Ovary (tissue), 10 donors: ENCODE results near the gene GUK1. TPM values are rescaled to one million over a fixed set of nuclear protein-coding genes. Genes with fewer than 3 reads are reported as not detected.
A peak's percentile ranks its signal among the peaks of the same experiment; 100 is the strongest.

Experiments used
- DNase-seq, 5 donors: peaks; one replicate each; pipeline ENCODE4 v3.0.0-alpha.2; 2019 to 2020
- H3K27ac ChIP-seq, 2 donors: fragments of 200-600 bp; one replicate each; pipeline versions ENCODE4 v1.5.1 to v1.8.0; 2019 to 2022
- H3K27me3 ChIP-seq: fragments of 200-600 bp; one replicate; pipeline ENCODE4 v1.8.0; 2022
- H3K36me3 ChIP-seq: fragments of 200-600 bp; sonication (generic); one replicate; pipeline ENCODE4 v1.5.1; 2019
- H3K4me1 ChIP-seq: one replicate; pipeline ENCODE4 v1.8.1; 2013; ENCODE audit warnings: mild to moderate bottlenecking, moderate library complexity; ENCODE audit not compliant: insufficient read depth
- H3K4me3 ChIP-seq: fragments of 200-600 bp; sonication (generic); one replicate; pipeline ENCODE4 v1.5.1; 2017
- H3K9me3 ChIP-seq, 2 donors: fragments of 200-600 bp in 1 of 2; sonication (generic) in 1 of 2; one replicate each; pipeline versions ENCODE4 v1.5.1 to v1.8.1; 2013 to 2019; ENCODE audit warnings: mild to moderate bottlenecking in 1 of 2, moderate library complexity in 1 of 2
- EP300 ChIP-seq: sonication (generic); formaldehyde crosslinking; IDR thresholded peaks from one replicate; pipeline ENCODE4 v1.6.1; 2017; ENCODE audit warnings: antibody characterized with exemption
- POLR2A ChIP-seq: fragments of 450-650 bp; IDR thresholded peaks from one replicate; pipeline ENCODE4 v1.6.1; 2017; ENCODE audit warnings: antibody characterized with exemption, mild to moderate bottlenecking, moderate library complexity
- WGBS, 3 donors: extraction: QIAGEN DNeasy Blood & Tissue Kit in 1 of 3; methylation state at CpG; one replicate each; pipeline versions ENCODE4 v1.1.5 to v1.1.7; 2013 to 2017; 5-methylcytosine and 5-hydroxymethylcytosine counted together
- intact Hi-C, 4 donors: fragments of 100-400 bp; cut with DNase I; formaldehyde crosslinking; loops; one replicate each; pipeline versions ENCODE4 v1.11.0 to v1.15.1; 2022 to 2023
- long read RNA-seq, 3 donors: library from polyadenylated mRNA in 2 of 3; unstranded in 2 of 3; transcript quantifications; one replicate each; pipeline ENCODE4 v2.0.0 and lab custom pipeline, GENCODE V29; 2021 to 2026
- polyA plus RNA-seq, 2 donors: library from polyadenylated mRNA; stranded (reverse); fragments of 200-250 nt in 1 of 2; fragments of 350-450 nt in 1 of 2; fragmentation: Illumina TruSeq in 1 of 2; extraction: RNeasy Lipid Tissue Mini Kit (QIAGEN cat#74804) in 1 of 2; gene quantifications; one replicate each; pipeline ENCODE4 v1.2.3, GENCODE V29; 2013 to 2014
- total RNA-seq, 7 donors: library from RNA; depleted of rRNA in 2 of 7; stranded (reverse); fragments of >200 nt in 2 of 7; fragmentation: NEBNext Ultra II Directional in 3 of 7; extraction: Animal tissue kit (Norgen Biotek cat#: 25700) in 3 of 7; gene quantifications; one replicate each; pipeline versions ENCODE4 v1.1.0 to v1.2.4, GENCODE V29; 2016 to 2023
- TF ChIP-seq, protein P1 (sequence below), 3 donors: fragments of 450-650 bp in 2 of 3; fragments of 200-600 bp in 1 of 3; IDR thresholded peaks; one replicate each; pipeline versions ENCODE4 v1.5.1 to v1.8.0; 2016 to 2022; ENCODE audit warnings: antibody characterized with exemption in 3 of 3, mild to moderate bottlenecking in 1 of 3
- donor health status: DM: no; HTN: no; CAD: no; lungs with moderate emphysema.
- donor health status: DM: no; HTN: no; CAD: no.
- donor health status: Bipolar disorder and iron deficiency.
- donor health status: DM: yes; HTN: yes; CAD: no.
- donor health status: DM: no; HTN: no; CAD: no.
- donor health status: DM: yes; HTN: yes; CAD: no.

The GUK1 gene, protein sequence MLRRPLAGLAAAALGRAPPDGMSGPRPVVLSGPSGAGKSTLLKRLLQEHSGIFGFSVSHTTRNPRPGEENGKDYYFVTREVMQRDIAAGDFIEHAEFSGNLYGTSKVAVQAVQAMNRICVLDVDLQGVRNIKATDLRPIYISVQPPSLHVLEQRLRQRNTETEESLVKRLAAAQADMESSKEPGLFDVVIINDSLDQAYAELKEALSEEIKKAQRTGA
- total RNA-seq (100 to 1,000 TPM; 129 to 256 (median 171) TPM), polyA plus RNA-seq (100 to 1,000 TPM in 1 of 2 donors, 10 to 100 TPM in 1; 17.7 to 228 TPM)
- long read RNA-seq, donor 1, transcript GUK1-209 (8 exons, 937 nt), result minor isoform, 9 of 276 reads
- long read RNA-seq, donor 1, transcript GUK1-210 (8 exons, 990 nt), result major isoform, 103 of 276 reads
- long read RNA-seq, donor 1, transcript GUK1-208 (7 exons, 842 nt), result minor isoform, 8 of 276 reads
- long read RNA-seq, donor 1, transcript GUK1-201 (9 exons, 1,084 nt), result minor isoform, 44 of 276 reads
- long read RNA-seq, donor 1, partial matches to known transcripts, result 26 of 276 reads
- long read RNA-seq, donor 1, other reads (novel, unspliced or antisense), result 80 of 276 reads
- long read RNA-seq, donor 2, transcript GUK1-202 (7 exons, 940 nt), result minor isoform, 29 of 117 reads
- long read RNA-seq, donor 2, transcript GUK1-210 (8 exons, 990 nt), result major isoform, 54 of 117 reads
- long read RNA-seq, donor 2, transcript GUK1-201 (9 exons, 1,084 nt), result minor isoform, 14 of 117 reads
- long read RNA-seq, donor 2, partial matches to known transcripts, result 11 of 117 reads
- long read RNA-seq, donor 2, other reads (novel, unspliced or antisense), result 0 of 117 reads
- long read RNA-seq, donor 3, transcript GUK1-201 (9 exons, 1,084 nt), result minor isoform, 54 of 350 reads
- long read RNA-seq, donor 3, transcript GUK1-208 (7 exons, 842 nt), result minor isoform, 5 of 350 reads
- long read RNA-seq, donor 3, transcript GUK1-210 (8 exons, 990 nt), result major isoform, 187 of 350 reads
- long read RNA-seq, donor 3, partial matches to known transcripts, result 27 of 350 reads
- long read RNA-seq, donor 3, other reads (novel, unspliced or antisense), result 61 of 350 reads

DNA sequence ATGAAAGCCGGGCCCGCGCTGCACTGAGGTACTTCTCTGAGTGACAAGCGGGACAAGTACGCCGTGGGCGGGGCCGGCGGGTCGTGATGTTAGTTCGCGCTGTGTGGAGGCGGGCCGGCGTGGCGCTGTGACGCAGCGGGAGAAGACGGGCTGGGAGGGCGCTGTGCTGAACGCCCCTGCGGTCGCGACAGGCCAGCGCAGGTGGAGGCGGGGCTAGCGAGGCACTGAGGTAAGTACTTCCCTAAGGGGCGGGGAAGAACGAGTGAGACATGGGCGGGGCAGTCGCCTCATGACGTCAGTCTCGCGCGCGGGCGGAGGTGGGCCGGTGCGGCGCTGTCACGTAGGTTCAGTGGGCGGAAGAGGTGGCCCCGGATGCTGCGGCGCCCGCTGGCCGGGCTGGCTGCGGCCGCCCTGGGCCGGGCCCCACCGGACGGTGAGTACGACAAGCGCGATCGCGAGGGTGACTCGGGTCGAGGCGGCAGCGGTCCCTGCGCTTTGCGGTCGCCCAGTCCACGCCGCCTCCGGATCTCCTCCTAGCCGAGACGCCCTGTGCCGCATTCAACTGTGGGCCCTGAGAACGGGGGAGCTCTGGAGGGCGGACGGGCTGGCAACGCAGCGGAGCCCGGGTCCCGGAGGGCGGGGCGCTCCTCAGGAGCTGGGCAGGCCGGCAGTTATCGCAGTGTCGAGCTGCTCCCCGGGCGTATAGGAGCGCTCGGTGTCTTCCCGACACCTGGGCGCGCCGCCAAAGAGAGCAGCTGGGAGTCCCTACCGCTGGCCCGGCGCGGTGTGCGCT lies at the start of gene GUK1:
Gene GUK1, plus strand, starts transcription at position 349 of the 793 bp plus-strand sequence. Its CDS starts 24 bp downstream, at position 373.
- intact Hi-C loops, result loop anchor here in 2 of 4 donors (1.0 to 10.0 kb wide), 2 partner anchors 25 to 345 kb away; partner anchors contain the start of genes IBA57 (in 1 of the 2) and RNF187 (in 1 of the 2)
- Histone ChIP-seq H3K27ac (peak within 1 kb of the TSS; percentile 49 to 88), H3K27me3 (no peaks in the 10 kb centered on the region), H3K36me3 (no peaks in the 10 kb centered on the region), H3K4me1 (peaks cover 16% of the 10 kb centered on the region), H3K9me3 (no peaks in the 10 kb centered on the region), H3K4me3 (peak within 1 kb of the TSS; percentile 83)
- peak; percentile 81 for TF ChIP-seq EP300
- TF ChIP-seq, protein P1, sequence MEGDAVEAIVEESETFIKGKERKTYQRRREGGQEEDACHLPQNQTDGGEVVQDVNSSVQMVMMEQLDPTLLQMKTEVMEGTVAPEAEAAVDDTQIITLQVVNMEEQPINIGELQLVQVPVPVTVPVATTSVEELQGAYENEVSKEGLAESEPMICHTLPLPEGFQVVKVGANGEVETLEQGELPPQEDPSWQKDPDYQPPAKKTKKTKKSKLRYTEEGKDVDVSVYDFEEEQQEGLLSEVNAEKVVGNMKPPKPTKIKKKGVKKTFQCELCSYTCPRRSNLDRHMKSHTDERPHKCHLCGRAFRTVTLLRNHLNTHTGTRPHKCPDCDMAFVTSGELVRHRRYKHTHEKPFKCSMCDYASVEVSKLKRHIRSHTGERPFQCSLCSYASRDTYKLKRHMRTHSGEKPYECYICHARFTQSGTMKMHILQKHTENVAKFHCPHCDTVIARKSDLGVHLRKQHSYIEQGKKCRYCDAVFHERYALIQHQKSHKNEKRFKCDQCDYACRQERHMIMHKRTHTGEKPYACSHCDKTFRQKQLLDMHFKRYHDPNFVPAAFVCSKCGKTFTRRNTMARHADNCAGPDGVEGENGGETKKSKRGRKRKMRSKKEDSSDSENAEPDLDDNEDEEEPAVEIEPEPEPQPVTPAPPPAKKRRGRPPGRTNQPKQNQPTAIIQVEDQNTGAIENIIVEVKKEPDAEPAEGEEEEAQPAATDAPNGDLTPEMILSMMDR (IDR thresholded peaks at IDR 0.05), result peak; percentile 20 to 62 (median 55)
- TF ChIP-seq POLR2A, result peak; percentile 96
- 0% methylated on average over 78 to 95 of the region's 95 CpGs for WGBS, 3 donors
- DNase-seq, result peak; percentile 99 to 100 (median 99)

DNA sequence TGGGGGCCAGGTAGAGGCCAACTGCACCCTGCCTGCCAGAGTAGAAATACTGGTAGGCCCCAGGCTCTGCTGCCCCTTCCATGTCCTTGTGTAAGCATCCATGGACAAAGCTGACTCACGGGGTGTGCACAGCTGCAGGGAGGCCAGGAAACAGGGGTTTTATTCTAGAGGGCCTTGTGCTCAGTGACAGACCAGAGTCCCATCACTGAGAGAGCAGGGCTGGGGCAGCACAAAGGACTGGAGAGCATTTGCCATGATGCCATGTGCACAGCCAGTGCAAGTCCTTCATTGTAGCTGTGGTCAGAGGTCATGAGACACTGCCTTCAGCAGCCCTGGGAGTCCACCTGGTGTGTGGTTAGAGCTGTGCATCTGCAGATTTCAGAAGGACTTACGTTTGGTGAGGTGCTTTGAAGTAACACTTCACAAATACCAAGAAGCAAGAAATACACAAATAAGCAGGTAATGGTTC lies 49.4 kb upstream of the GUK1 start:
- Histone ChIP-seq H3K27ac (no peak overlapping the region), H3K9me3 (no peaks in the 10 kb centered on the region), H3K4me3 (no peak overlapping the region), H3K36me3 (no peaks in the 10 kb centered on the region), H3K27me3 (no peaks in the 10 kb centered on the region), H3K4me1 (peaks cover 37% of the 10 kb centered on the region)
- peak in 3 of 5 donors; percentile 8 to 25 (median 8) for DNase-seq
- 15 to 33% (median 25%) methylated on average over 2 of the region's 2 CpGs for WGBS, 3 donors
- intact Hi-C loops, result no loop called here
- TF ChIP-seq EP300, result no peak
- TF ChIP-seq, protein P1 (IDR thresholded peaks at IDR 0.05), result no peak
- TF ChIP-seq POLR2A, result no peak

DNA sequence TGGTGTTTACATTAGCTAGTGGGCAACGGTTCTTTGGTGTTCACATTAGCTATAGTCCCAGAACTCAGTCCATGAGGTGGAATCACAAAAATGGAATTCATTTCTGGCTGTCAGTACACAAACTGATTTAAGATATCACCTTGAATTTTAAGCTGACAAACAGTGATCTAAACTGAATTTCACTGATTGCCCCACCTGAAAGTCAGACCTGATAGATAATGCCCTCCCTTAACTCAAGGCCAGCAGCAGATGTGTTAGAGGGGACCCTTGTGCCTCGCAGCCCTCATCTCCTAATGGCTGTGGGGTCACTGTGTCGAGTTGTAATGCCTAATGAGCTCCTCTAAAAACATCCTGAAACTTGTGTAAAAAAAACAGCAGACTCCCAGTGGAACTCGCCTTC lies 49.0 kb upstream of the GUK1 start:
- no peak for TF ChIP-seq POLR2A
- TF ChIP-seq EP300, result no peak
- TF ChIP-seq, protein P1 (IDR thresholded peaks at IDR 0.05), result no peak
- no peak overlapping the region for H3K27ac ChIP-seq
- DNase-seq, result no peak
- no peaks in the 10 kb centered on the region for H3K27me3 ChIP-seq
- no peaks in the 10 kb centered on the region for H3K36me3 ChIP-seq
- peaks cover 33% of the 10 kb centered on the region for H3K4me1 ChIP-seq
- intact Hi-C loops, result no loop called here
- no peaks in the 10 kb centered on the region for H3K9me3 ChIP-seq
- 47 to 55% (median 52%) methylated on average over 4 of the region's 4 CpGs for WGBS, 3 donors
- no peak overlapping the region for H3K4me3 ChIP-seq
